ENCODE results near the gene TRAF3IP3.

TRAF3IP3 gene, protein sequence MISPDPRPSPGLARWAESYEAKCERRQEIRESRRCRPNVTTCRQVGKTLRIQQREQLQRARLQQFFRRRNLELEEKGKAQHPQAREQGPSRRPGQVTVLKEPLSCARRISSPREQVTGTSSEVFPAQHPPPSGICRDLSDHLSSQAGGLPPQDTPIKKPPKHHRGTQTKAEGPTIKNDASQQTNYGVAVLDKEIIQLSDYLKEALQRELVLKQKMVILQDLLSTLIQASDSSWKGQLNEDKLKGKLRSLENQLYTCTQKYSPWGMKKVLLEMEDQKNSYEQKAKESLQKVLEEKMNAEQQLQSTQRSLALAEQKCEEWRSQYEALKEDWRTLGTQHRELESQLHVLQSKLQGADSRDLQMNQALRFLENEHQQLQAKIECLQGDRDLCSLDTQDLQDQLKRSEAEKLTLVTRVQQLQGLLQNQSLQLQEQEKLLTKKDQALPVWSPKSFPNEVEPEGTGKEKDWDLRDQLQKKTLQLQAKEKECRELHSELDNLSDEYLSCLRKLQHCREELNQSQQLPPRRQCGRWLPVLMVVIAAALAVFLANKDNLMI

DNA sequence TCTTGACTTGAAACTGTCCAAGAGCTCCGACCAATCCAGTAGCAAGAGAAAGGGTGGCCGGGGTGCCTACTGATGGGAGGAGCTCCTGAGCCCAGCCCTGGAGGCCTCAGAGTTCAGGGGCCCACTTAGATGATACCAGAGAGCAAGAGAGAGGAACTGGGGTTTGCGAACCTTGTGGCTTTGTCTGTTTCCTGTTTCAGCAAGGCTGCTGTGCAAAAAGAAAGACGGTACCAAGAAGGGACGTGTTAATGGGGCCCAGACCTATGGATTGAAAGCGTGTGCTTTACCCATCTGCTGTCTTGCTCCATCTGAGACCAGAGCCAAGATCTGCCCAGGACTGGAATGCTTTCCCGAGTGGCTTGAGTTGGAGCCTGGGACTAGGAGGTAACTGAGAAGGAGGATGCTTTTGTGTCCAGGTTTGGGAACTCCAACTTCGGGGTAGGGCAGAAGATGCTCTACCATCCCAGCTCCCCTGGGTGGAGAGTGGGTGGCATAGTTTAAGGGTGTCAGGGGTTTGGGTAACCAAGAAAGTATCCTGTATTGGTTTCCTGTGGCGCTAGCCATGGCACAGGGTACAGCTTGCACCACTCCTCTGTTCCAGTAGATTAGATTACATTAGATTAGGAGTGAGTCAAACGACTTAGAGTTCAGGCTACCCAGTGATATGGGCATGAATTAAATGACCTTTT is at the start of gene TRAF3IP3:
Gene TRAF3IP3, plus strand, starts transcription at position 128 of the 689 bp plus-strand sequence. CDS start 3,987 bp downstream, outside the sequence.
- no peak for DNase-seq (ENCODE audit: low read depth)

DNA sequence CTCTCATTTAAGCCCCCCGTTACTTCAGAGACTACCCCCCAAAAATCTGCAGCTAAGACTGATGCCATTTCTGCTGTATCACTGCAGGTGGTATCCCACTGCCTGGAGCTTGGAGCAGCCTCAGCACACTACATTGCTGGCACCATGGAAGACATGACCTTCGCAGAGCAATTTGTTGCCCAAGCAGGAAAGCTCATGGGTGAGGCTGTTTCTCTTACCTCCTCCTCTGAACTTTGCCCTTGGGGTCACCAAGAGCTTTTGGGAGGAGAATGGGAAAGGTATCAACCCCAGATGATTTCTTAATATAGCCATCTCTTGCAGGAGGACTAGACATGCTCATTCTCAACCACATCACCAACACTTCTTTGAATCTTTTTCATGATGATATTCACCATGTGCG is 49.2 kb upstream of the TRAF3IP3 start:
- no peak for DNase-seq (ENCODE audit: low read depth)

DNA sequence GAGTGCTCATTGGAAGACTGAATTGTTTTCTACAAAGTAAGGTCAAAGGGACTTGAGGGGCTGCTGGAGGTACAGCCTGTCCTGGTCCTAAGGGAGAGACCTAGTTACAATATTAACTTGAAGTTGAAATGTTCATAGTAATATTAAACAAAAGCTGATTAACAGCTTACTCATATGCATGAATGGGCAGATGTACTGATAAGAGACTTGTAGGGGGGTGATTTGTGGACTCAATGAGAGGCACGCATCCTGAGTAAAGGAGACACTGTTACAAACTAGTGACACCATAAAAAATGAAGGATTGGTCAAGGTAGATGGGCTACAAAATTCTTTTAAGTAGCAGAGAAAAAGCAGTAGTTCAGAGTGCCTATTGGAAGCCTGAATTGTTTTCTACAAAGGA is 48.5 kb upstream of the TRAF3IP3 start:
- DNase-seq (ENCODE audit: low read depth), result no peak

DNA sequence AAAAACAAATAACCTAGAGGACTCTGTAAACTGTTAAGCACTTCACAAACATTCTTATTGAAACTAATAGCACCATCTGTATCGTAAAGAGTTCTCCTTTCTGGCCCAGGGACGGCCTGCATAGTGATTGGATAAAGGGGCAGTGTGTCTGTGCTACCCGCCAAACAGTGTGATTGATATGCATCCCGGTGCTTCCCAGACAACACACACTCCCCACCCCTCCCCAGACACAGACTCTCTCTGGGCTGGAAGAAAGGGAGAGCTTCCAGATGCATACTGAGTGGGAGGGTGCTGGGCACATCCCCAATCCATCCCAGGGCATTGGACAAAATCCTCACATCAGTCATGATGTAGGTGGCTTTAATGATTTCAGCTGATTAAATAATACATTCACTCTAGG is 47.6 kb upstream of the TRAF3IP3 start:
- no peak for DNase-seq (ENCODE audit: low read depth)

DNA sequence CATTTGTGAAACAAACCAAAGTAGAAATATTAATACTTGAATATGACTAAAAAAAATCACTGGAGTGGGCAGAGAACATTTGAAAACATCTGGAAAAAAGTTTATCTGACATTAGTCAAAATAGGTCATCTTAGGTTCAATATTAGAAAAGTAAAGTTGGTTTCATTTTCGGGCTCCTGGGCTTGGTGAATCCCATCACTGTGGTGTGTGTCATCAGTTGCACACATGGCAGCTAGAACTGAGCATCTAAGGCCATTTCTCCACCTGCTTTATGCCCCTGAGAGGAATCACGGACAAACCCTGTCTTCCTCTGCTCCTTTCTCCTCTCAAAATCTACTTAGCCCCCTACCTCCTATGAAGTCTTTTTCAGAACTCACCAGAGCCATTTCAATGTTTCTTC is 45.8 kb upstream of the TRAF3IP3 start:
- no peak for DNase-seq (ENCODE audit: low read depth)

DNA sequence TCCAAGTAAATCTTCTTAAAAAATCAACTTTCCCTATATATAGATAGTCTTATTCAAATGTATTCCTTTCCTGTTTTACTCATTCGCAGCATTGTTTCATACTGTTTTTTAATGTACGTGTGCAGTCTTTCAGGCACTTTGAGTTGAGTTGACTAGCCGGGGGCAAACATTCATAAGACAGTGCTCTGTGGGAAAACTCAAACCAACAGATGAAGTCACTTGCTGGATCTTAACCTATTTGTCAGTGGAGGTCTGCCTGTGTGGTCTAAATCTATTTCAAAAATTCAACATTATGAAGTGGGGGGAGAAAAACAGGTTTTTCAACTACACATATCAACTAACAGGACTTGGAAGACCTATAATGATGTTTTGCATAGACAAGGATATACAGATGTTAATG is 45.0 kb upstream of the TRAF3IP3 start:
- DNase-seq (ENCODE audit: low read depth), result no peak

DNA sequence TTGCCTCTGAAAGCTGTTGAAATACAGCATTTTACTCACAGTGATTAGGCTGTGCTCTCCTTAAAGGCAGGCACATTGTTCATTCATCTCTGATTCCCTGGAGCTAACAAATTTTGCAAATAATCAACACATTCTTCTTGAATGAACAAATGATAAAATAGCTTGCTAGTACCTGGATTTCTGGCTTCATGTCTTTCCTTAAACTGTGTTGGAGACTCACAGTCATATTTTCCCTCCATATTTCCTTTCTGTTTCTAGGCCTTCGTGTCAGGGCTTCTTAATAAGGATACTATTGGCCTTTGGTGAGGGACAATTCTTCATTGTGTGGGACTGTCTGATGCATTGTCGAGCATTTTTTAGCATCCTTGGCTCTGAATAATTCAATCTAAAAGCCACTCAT is 41.5 kb upstream of the TRAF3IP3 start:
- DNase-seq (ENCODE audit: low read depth), result no peak

DNA sequence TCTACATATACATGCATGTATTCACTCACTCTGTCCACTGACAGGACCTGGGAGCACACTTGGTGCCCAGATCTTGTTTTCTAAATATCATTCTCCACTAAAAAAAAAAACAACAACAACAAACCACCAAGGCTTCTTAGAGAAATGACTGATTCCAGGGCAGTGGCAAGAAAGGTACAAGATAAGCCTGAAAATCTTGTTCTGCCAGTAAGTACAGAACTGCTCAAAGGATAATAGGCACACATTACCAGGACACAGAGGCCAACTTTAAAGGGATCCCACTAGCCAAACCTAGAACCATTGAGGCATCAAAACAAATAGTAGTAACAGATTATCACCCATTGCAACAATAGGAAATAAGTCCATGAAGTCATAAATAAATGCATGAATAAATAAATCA is 40.5 kb upstream of the TRAF3IP3 start:
- DNase-seq (ENCODE audit: low read depth), result no peak

DNA sequence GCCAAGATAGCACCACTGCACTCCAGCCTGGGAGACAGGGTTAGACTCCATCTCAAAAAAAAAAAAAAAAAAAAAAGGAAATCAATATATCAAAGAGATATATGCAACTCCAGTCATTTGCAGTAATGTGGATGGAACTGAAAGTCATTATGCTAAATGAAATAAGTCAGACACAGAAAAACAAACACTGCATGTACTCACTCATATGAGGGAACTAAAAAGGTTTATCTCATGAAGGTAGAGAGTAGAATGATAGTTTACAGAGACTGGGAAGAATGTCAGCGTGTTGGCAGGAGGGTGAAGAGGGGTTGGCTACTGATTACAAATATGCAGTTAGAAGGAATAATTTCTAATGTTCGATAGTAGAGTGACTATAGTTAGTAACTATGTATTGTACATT is 38.0 kb upstream of the TRAF3IP3 start:
- no peak for DNase-seq (ENCODE audit: low read depth)

DNA sequence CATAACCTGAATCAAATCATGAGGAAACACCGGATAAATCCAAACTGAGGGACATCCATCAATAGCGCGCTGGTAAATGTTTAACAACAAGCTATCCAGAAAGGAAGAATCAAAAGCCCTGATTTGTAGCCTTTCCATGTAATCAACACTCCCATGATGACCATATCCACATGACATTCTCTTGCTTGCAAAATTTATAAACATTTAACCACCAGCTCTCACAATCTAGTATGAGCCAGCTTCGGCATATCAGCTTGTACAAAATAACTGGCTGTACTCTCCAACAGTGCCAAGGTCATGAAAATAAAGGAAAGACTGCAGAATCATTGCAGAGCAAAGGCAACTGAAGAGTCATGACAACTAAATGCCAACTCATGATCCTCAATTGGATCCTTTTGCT is 35.5 kb upstream of the TRAF3IP3 start:
- DNase-seq (ENCODE audit: low read depth), result no peak

DNA sequence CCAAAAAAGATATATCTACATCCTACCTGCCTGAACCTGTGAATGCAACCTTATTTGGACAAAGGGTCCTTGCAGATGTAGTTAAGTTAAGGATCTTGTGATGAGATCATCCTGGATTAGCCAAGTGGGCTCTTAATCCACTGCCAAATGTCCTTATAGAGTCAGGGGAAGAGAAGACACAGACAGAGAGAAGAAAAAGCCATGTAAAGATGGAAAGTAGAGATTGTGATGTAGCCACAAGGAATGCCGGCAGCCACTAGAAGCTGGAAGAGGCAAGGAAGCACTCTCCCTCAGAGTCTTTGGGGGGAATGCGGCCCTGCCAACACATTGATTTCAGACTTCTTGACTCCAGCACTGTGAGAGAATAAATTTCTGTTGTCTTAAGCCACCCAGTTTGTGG is 35.0 kb upstream of the TRAF3IP3 start:
- DNase-seq (ENCODE audit: low read depth), result no peak

DNA sequence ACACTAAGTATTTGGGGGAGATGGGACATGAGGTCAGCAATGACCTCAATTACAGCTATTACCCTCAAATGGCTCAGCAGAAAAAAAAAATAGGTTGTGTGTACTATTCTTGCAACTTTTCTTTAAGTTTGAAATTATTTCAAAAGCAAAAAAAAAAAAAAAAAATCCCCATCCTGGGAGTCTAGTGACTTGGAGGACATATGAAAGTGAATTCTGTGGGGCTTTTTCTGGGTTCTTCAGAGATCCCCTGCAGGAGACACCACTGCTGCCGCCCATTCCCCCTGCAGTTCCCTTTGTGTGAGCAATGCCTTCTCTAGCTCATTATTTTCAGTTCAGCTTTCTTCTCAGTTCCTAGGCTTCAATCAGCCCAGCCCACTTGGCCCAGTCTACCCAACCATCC is 34.5 kb upstream of the TRAF3IP3 start:
- DNase-seq (ENCODE audit: low read depth), result no peak

DNA sequence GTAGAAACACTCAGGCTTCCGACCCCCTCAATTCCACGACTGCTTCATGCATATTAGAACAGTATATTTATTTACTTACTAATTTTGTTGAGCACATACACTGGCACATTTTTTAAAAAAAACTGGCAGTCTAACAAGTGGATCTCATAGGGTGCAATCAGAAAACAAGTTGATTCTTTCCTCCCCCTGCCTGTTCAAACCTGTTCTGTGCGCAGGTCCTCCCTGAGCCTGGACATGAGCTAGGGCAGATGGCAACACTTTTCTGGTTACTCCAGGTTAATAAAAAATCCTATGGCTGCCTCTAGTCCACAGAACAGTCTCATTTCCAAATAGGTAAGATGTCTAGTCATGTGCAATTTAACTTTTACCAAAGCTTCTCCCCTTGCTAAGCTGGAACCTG is 32.6 kb upstream of the TRAF3IP3 start:
- no peak for DNase-seq (ENCODE audit: low read depth)

DNA sequence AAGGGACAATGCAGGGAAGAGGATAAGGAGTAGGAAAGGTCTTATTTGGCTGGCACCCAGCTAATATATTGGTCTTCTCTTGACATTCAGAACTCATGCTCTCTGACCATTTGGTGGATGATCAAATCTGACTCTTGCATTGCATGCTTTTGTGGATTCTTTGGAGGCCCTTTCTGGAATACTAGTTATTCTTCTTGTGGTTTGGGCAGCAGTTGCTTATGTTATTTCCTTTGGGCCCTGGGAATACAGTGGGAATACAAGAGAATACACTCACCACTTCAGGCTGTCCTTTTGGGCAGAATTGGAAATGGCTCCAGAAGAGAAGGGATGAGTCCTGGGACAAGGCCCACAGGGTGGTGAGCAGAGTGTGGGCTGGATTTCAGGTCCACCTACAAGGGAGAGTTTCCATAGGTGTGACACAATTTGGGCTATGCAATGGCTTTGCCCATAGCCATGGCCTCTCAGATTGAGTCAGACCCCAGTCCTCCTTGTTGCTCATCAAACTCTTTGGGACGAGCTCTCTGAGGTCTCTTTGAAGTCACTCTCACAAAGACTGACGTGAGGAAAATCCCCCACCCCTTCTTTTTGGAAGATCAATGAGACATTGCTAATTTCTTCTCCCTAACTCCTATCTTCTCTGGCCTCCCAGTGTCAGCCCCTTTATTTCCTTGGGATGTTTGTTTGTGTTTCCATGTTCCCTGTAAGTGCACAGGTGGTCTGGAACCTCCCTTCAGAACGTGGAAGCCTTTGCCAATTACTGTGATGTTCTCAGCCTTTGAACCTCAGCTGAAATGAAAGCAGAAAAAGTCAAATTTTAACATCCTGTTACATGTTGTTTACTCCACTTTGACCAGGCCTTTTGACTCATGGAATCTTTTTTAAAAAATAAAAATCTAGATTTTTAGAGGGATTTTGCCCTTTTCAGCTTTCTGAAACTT is 31.8 kb upstream of the TRAF3IP3 start:
- DNase-seq (ENCODE audit: low read depth), result no peak

DNA sequence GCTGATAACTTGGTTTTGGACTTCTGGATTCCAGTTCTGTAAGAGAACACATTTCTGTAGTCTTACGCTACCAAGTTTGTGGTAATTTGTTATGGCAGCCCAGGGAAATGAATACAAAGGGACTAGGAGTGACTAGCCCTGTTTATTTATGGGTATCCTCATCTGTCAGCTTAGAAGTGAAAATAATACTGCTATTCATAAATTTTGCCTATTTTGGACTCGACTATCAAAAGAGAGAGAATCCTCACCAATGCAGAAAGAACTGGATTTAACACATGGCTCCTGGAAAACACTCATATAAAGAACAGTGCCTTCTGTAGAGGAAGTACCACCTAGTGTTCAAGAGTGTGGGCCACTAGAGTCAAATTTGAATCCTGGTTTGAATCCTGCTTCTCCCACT is 28.6 kb upstream of the TRAF3IP3 start:
- DNase-seq (ENCODE audit: low read depth), result no peak

DNA sequence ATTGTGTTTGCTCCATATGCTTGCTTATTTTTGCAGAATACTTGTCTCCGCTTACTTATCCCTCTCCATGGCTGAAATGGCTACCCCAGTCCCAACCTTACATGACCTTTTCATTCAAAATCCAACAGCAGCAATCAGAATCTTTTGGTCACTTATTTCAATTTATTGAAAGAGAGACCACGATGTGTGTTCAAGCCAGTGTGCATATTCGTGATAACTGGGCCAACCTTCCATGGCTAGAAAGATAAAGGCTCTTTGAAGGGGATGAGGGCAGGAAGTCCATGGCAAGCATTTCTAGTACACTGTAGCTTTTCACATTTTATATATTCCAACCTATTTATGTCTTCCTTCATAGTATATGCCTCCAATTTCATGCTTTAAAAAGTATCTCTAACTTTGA is 28.1 kb upstream of the TRAF3IP3 start:
- no peak for DNase-seq (ENCODE audit: low read depth)

DNA sequence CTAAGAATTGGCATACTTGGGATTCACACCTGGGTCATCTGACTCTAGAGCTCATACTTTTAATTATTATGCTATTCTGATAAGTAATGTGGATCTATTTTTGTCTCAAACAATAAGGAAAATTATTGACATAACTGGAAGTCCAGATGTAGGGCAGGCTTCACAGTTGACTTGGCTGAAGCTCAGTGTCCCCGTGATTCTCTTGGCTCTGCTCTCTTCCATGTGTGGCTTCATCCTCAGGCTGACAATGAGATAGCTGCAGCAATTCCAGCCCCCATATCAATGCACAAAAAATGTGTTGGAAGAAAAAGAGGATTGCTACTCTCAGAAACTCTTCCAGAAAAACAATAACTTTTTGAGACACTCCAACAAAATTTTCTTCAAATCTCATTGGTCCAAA is 27.4 kb upstream of the TRAF3IP3 start:
- DNase-seq (ENCODE audit: low read depth), result no peak

DNA sequence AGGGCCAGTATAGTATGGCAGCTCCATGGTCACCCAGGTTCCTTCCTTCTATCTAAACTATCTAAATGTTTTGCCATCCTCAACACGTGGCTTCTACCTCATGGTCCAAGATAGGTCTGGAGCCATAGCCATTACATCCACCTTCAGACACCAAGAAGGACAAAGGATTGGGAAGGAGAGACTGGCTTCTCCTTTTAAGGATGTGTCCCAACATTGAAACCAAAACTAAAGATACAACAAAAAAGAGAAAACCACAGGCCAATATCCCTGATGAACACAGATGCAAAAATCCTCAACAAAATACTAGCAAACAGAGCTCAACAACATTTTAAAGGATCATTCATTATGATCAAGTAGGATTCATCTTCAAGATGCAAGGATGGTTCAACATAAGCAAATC is 26.4 kb upstream of the TRAF3IP3 start:
- no peak for DNase-seq (ENCODE audit: low read depth)

DNA sequence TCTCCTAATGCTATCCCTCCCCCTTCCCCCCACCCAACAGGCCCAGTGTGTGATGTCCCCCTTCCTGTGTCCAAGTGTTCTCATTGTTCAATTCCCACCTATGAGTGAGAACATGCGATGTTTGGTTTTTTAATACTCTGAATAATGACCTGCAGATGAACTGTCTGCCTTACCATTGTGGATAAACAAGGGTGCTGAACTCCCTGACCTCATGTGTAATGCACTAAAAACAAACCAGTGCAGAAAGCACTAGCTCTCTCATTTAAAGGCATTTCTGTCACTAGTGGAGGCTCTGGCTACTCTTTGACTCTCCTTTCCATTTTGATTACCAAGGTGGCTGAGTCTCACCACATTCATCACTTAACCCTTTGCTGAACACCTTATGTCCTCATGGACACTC is 23.1 kb upstream of the TRAF3IP3 start:
- no peak for DNase-seq (ENCODE audit: low read depth)

DNA sequence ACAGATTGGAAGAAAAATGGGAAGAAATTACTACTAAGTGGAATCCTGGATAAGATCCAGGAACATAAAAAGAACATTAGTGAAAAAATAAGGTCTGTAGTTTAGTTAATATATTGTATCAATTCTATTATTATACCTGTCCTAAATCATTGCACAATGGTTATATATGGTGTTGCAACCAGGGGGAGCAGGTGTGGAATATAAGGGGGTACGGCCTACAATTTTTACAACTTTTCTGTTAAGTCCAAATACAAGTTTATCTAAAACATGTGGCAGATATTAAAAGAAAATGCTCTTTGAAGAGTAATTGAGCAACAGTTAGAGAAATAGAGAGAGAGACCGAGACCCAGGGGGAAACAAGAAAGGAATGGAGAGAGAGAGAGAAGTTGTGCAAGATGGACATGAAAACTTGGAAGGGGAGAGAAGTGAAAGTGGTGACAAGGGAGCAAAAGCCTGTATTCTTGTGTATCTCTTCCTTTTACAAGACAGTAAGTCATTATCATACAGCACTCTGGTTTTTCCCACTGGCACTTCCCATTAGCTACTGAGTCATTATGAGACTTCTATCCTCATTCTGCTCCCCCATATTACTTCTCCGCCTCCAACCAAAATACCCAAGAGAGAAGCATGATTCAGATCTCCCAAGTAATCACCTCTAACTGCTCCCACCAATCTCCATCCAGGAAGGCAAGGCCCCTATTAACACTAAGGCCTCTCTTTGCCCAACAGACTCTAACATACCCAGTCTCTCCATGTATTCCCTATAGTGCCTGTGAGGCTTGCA is 22.3 kb upstream of the TRAF3IP3 start:
- DNase-seq (ENCODE audit: low read depth), result no peak

DNA sequence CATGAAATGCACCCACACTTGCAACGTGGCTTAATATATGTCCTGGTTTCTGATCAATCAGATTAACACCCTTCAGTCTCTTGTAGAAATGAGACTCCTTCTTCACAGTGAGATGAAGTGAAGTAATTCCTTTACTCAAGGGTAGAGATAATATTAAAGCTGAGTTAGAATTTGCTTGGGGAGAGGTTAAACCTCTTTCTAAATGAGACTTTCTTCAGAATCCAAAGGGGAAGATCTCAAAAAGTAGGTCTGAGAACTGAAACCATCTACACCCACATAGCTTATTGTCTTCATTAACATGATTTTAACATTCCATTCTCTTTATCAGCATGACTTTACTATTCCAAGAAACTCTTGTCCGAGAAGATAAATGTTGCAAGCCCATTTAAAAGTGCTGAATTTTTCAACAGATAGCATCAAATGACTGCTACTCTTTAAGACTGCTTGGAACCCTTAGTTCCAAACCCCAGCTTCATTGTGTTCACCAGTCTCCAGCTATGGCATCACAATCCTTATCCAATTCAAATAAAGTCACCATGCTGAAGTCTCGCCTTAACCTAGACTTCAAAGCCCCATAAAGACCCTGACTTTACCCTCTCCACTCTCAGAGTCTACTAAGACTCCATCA is 19.2 kb upstream of the TRAF3IP3 start:
- DNase-seq (ENCODE audit: low read depth), result no peak

Measured in GM04503 (cell line).